Measurements from ENCODE around the gene FBN1. TPM values are rescaled to one million over a fixed set of nuclear protein-coding genes. Genes with fewer than 3 reads are reported as not detected.

The FBN1 gene
- total RNA-seq, 1 donor from 2014 or later: 102 TPM

- H3K36me3 ChIP-seq: no peaks in the 10 kb centered on the region
- peaks cover 14% of the 10 kb centered on the region for H3K4me1 ChIP-seq
- H3K27me3 ChIP-seq: no peaks in the 10 kb centered on the region
- H3K9me3 ChIP-seq: no peaks in the 10 kb centered on the region
- no peak for DNase-seq (ENCODE audit: extremely low spot score in 2 of 2)
- H3K27ac ChIP-seq: no peak overlapping the region
- intact Hi-C loops (cut with DNase I): no loop called here
- H3K4me3 ChIP-seq: no peak overlapping the region
- TF ChIP-seq, protein P1, sequence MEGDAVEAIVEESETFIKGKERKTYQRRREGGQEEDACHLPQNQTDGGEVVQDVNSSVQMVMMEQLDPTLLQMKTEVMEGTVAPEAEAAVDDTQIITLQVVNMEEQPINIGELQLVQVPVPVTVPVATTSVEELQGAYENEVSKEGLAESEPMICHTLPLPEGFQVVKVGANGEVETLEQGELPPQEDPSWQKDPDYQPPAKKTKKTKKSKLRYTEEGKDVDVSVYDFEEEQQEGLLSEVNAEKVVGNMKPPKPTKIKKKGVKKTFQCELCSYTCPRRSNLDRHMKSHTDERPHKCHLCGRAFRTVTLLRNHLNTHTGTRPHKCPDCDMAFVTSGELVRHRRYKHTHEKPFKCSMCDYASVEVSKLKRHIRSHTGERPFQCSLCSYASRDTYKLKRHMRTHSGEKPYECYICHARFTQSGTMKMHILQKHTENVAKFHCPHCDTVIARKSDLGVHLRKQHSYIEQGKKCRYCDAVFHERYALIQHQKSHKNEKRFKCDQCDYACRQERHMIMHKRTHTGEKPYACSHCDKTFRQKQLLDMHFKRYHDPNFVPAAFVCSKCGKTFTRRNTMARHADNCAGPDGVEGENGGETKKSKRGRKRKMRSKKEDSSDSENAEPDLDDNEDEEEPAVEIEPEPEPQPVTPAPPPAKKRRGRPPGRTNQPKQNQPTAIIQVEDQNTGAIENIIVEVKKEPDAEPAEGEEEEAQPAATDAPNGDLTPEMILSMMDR (IDR thresholded peaks at IDR 0.05): no peak
- TF ChIP-seq POLR2AphosphoS5 (IDR thresholded peaks at IDR 0.05; ENCODE audit: insufficient read depth in 1 of 2, low read depth in 1 of 2): no peak
- no peak for TF ChIP-seq POLR2A (IDR thresholded peaks at IDR 0.05)
Measured at GRCh38 chr15:48572823-48573222, 72.7 kb downstream of the FBN1 start.

GRCh38 chr15:48571510-48571909 is 74.0 kb downstream of the FBN1 start:
- H3K27ac ChIP-seq: no peak overlapping the region
- H3K4me1 ChIP-seq: peaks cover 10% of the 10 kb centered on the region
- DNase-seq (ENCODE audit: extremely low spot score in 2 of 2): no peak
- H3K9me3 ChIP-seq: no peaks in the 10 kb centered on the region
- intact Hi-C loops (cut with DNase I): no loop called here
- no peak for TF ChIP-seq POLR2AphosphoS5 (IDR thresholded peaks at IDR 0.05; ENCODE audit: insufficient read depth in 1 of 2, low read depth in 1 of 2)
- TF ChIP-seq, protein P1 (IDR thresholded peaks at IDR 0.05): no peak
- no peak for TF ChIP-seq POLR2A (IDR thresholded peaks at IDR 0.05)
- no peak overlapping the region for H3K4me3 ChIP-seq
- H3K36me3 ChIP-seq: no peaks in the 10 kb centered on the region
- no peaks in the 10 kb centered on the region for H3K27me3 ChIP-seq

DNA sequence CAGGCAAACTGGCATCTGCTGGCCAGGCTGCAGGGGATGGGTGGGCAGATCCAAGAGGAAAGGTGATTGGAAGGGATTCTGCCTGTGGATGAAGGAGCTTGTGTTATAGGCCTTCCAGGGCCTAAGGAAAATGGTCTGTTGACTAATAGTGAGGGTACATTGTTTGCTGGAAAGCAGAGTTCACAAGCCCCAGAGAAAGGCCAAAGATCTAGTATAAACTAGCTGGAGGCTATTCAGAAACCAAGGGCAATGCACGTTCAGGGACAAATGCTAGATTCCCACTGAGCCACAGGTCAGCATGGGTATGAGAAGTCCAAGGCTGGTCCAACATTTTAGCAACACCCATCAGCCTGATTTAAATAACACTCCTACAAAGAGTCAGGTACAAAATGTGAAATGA is 74.7 kb downstream of the FBN1 start:
- H3K4me3 ChIP-seq: no peak overlapping the region
- no peaks in the 10 kb centered on the region for H3K9me3 ChIP-seq
- H3K36me3 ChIP-seq: no peaks in the 10 kb centered on the region
- intact Hi-C loops (cut with DNase I): no loop called here
- DNase-seq (ENCODE audit: extremely low spot score in 2 of 2): no peak
- H3K27me3 ChIP-seq: no peaks in the 10 kb centered on the region
- TF ChIP-seq, protein P1 (IDR thresholded peaks at IDR 0.05): no peak
- TF ChIP-seq POLR2AphosphoS5 (IDR thresholded peaks at IDR 0.05; ENCODE audit: insufficient read depth in 1 of 2, low read depth in 1 of 2) (no peak), POLR2A (IDR thresholded peaks at IDR 0.05) (no peak)
- H3K27ac ChIP-seq: no peak overlapping the region
- H3K4me1 ChIP-seq: peaks cover 16% of the 10 kb centered on the region

DNA sequence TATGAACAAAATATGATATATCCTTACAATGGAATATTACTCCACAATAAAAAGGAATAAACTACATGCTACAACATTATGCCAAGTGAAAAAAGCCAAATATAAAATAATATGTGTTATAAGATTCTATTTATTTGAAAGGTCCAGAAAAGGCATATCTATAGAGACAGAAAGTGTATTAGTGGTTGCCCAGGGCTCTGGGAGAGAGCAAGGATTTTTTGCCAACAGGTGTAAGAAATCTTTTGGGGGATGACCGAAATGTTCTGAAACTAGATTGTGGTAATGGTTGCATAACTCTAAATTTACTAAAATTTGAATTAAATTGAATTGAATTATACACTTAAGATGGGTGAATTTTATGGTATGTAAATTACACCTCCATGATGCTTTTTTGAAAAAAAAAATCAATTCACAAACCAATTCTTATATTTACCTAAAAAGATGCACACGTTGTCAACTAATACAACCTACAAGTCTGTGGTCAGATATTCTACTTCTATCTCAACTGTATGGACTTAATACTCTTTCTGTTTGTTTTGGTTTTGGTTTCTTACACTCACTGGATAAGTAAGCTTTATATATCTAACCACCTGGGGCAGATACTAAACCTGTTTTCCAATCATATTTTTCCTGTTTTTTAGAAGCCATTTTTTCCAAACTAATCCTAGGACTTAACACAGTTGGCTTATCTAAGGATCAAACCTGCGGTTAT is 75.8 kb downstream of the FBN1 start:
- Histone ChIP-seq H3K4me3 (no peak overlapping the region), H3K36me3 (no peaks in the 10 kb centered on the region), H3K27me3 (no peaks in the 10 kb centered on the region), H3K27ac (no peak overlapping the region), H3K9me3 (no peaks in the 10 kb centered on the region), H3K4me1 (peaks cover 27% of the 10 kb centered on the region)
- TF ChIP-seq POLR2AphosphoS5 (IDR thresholded peaks at IDR 0.05; ENCODE audit: insufficient read depth in 1 of 2, low read depth in 1 of 2) (no peak), POLR2A (IDR thresholded peaks at IDR 0.05) (no peak)
- TF ChIP-seq, protein P1 (IDR thresholded peaks at IDR 0.05): no peak
- intact Hi-C loops (cut with DNase I): no loop called here
- no peak for DNase-seq (ENCODE audit: extremely low spot score in 2 of 2)

DNA sequence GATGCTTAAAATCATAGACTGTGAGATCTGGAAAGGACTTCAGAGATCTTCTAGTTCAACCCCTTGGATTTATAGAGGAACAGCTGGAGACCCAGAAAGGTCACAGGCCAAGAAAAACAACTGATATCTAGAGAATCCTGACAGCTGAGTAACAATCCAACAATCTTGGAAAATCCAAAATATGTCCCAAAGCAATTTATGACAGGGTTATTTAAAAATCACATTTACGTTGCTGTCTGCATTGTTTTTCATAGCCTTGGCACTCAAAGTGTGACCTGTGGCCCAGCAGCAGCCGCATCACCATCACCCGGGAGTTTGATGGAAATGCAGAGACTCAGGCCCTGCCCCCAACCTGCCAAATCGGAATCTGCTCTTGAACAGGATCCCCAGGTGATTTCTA is 78.8 kb downstream of the FBN1 start:
- H3K4me3 ChIP-seq: no peak overlapping the region
- intact Hi-C loops (cut with DNase I): no loop called here
- DNase-seq (ENCODE audit: extremely low spot score in 2 of 2): no peak
- H3K36me3 ChIP-seq: no peaks in the 10 kb centered on the region
- H3K4me1 ChIP-seq: peaks cover 33% of the 10 kb centered on the region
- no peaks in the 10 kb centered on the region for H3K27me3 ChIP-seq
- TF ChIP-seq, protein P1 (IDR thresholded peaks at IDR 0.05): no peak
- TF ChIP-seq POLR2AphosphoS5 (IDR thresholded peaks at IDR 0.05; ENCODE audit: insufficient read depth in 1 of 2, low read depth in 1 of 2): no peak
- TF ChIP-seq POLR2A (IDR thresholded peaks at IDR 0.05): no peak
- no peak overlapping the region for H3K27ac ChIP-seq
- H3K9me3 ChIP-seq: no peaks in the 10 kb centered on the region

All from vagina (tissue), 2 donors.